Astrocyte (in vitro differentiated cells and primary cell): Measurements from ENCODE around the gene GCK. TPM values are rescaled to one million over a fixed set of nuclear protein-coding genes. Genes with fewer than 3 reads are reported as not detected.

Experiments
- DNase-seq: peaks from one replicate; pipeline ENCODE4 v3.0.0-alpha.2; 2010; ENCODE audit warnings: low read depth
- FAIRE-seq: peaks from 2 replicates; lab custom pipeline; 2011; peaks lifted over from hg19 to GRCh38; lab: Jason Lieb, UNC
- H2AFZ ChIP-seq: 2 replicates; pipeline ENCODE4 v1.6.0; 2012; ENCODE audit warnings: low read depth, low read length, inconsistent platforms
- H3K27ac ChIP-seq: 2 replicates; pipeline ENCODE4 v1.5.1; 2011; ENCODE audit warnings: low read depth, low read length, inconsistent platforms
- H3K27me3 ChIP-seq: 2 replicates; pipeline ENCODE4 v1.6.0; 2011; ENCODE audit warnings: low read length, inconsistent platforms; ENCODE audit not compliant: insufficient read depth
- H3K36me3 ChIP-seq: 2 replicates; pipeline ENCODE4 v1.5.1; 2011; ENCODE audit warnings: low read length, inconsistent platforms; ENCODE audit not compliant: insufficient read depth
- H3K4me1 ChIP-seq: 2 replicates; pipeline ENCODE4 v1.5.1; 2011; ENCODE audit warnings: low read length, inconsistent platforms; ENCODE audit not compliant: insufficient read depth
- H3K4me2 ChIP-seq: 2 replicates; pipeline ENCODE4 v1.6.0; 2012; ENCODE audit warnings: low read length, inconsistent platforms
- H3K4me3 ChIP-seq: 2 replicates; pipeline ENCODE4 v1.5.1; 2011; ENCODE audit warnings: low read depth, mild to moderate bottlenecking, low read length, inconsistent platforms; ENCODE audit not compliant: insufficient read depth
- H3K79me2 ChIP-seq: 2 replicates; pipeline ENCODE4 v1.6.0; 2012; ENCODE audit warnings: mild to moderate bottlenecking, low read length, inconsistent platforms; ENCODE audit not compliant: insufficient read depth
- H3K9ac ChIP-seq: 2 replicates; pipeline ENCODE4 v1.6.0; 2012; ENCODE audit warnings: mild to moderate bottlenecking, low read length, inconsistent platforms
- H3K9me3 ChIP-seq: 2 replicates; pipeline ENCODE4 v1.5.1; 2012; ENCODE audit warnings: low read depth, mild to moderate bottlenecking, low read length, inconsistent platforms; ENCODE audit not compliant: insufficient read depth
- H4K20me1 ChIP-seq: 2 replicates; pipeline ENCODE4 v1.6.0; 2012; ENCODE audit warnings: low read length, inconsistent platforms; ENCODE audit not compliant: insufficient read depth
- H3K27ac Mint-ChIP-seq: one replicate; pipeline ENCODE4 v1.8.0; 2021; ENCODE audit warnings: mild to moderate bottlenecking, mixed read lengths; ENCODE audit not compliant: unreplicated experiment
- H3K27me3 Mint-ChIP-seq: one replicate; pipeline ENCODE4 v1.8.0; 2021; ENCODE audit warnings: low read depth, mixed read lengths; ENCODE audit not compliant: unreplicated experiment
- H3K36me3 Mint-ChIP-seq: one replicate; pipeline ENCODE4 v1.8.0; 2021; ENCODE audit warnings: low read depth, mixed read lengths; ENCODE audit not compliant: unreplicated experiment
- H3K4me1 Mint-ChIP-seq: one replicate; pipeline ENCODE4 v1.8.0; 2021; ENCODE audit warnings: low read depth, mixed read lengths; ENCODE audit not compliant: unreplicated experiment
- H3K4me3 Mint-ChIP-seq: one replicate; pipeline ENCODE4 v1.8.0; 2021; ENCODE audit warnings: mild to moderate bottlenecking, moderate library complexity, mixed read lengths; ENCODE audit not compliant: unreplicated experiment
- H3K9me3 Mint-ChIP-seq: one replicate; pipeline ENCODE4 v1.8.0; 2021; ENCODE audit warnings: mild to moderate bottlenecking, mixed read lengths; ENCODE audit not compliant: unreplicated experiment
- EZH2 ChIP-seq: IDR thresholded peaks from 2 replicates; pipeline ENCODE4 v1.6.1; 2012; ENCODE audit warnings: mild to moderate bottlenecking, low read length, inconsistent platforms; ENCODE audit not compliant: insufficient read depth
- total RNA-seq: library from RNA; stranded (reverse); gene quantifications from 2 replicates; pipeline ENCODE4 v1.2.1, GENCODE V29; 2021
- TF ChIP-seq, protein P1 (sequence below): IDR thresholded peaks from 2 replicates; pipeline ENCODE4 v1.5.1; 2011; ENCODE audit warnings: low read depth, mild to moderate bottlenecking, inconsistent platforms, low read length, moderate library complexity; ENCODE audit not compliant: insufficient read depth

Gene GCK
- total RNA-seq, 1 donor from 2014 or later: not detected

DNA sequence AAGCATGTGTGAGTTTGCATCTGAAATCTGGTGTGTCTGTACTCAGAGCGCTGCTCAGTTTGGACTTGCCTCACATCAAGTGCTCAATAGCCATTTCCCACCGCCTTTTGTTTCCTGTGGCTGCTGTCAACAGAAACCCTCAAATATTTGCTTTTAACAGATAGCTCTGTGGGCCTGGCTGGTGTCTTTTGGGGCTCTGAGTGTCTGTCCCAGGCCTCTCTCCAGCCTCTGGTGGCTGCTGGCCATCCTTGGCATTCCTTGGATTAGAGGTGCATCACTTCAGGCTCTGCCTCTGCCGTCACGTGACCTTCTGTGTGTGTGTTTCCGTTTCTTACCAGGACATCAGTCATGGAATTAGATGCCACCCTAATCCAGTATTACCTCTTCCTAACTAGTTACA, 20.9 kb upstream of the GCK start:
- Histone ChIP-seq H3K9me3 (no peaks in the 10 kb centered on the region), H3K4me1 (no peaks in the 10 kb centered on the region), H3K4me2 (no peak overlapping the region), H3K36me3 (peaks cover 63% of the 10 kb centered on the region), H2AFZ (no peak overlapping the region), H3K27me3 (no peaks in the 10 kb centered on the region), H3K9ac (no peak overlapping the region), H3K79me2 (peaks cover 16% of the 10 kb centered on the region), H3K27ac (no peak overlapping the region), H4K20me1 (peaks cover 89% of the 10 kb centered on the region), H3K4me3 (no peak overlapping the region)
- Mint-ChIP-seq H3K27me3 (no peaks in the 10 kb centered on the region), H3K4me1 (peaks cover 2% of the 10 kb centered on the region), H3K27ac (no peak overlapping the region), H3K9me3 (no peaks in the 10 kb centered on the region), H3K36me3 (peaks cover 26% of the 10 kb centered on the region), H3K4me3 (no peak overlapping the region)
- DNase-seq (no peak), FAIRE-seq (no peak)
- no peak for TF ChIP-seq EZH2
- TF ChIP-seq, protein P1, sequence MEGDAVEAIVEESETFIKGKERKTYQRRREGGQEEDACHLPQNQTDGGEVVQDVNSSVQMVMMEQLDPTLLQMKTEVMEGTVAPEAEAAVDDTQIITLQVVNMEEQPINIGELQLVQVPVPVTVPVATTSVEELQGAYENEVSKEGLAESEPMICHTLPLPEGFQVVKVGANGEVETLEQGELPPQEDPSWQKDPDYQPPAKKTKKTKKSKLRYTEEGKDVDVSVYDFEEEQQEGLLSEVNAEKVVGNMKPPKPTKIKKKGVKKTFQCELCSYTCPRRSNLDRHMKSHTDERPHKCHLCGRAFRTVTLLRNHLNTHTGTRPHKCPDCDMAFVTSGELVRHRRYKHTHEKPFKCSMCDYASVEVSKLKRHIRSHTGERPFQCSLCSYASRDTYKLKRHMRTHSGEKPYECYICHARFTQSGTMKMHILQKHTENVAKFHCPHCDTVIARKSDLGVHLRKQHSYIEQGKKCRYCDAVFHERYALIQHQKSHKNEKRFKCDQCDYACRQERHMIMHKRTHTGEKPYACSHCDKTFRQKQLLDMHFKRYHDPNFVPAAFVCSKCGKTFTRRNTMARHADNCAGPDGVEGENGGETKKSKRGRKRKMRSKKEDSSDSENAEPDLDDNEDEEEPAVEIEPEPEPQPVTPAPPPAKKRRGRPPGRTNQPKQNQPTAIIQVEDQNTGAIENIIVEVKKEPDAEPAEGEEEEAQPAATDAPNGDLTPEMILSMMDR: no peak

GRCh38 chr7:44208085-44208484, 18.8 kb upstream of the GCK start:
- TF ChIP-seq, protein P1: no peak
- no peak for TF ChIP-seq EZH2
- H3K27ac Mint-ChIP-seq: no peak overlapping the region

GRCh38 chr7:44206008-44206407, 16.8 kb upstream of the GCK start:
- Histone ChIP-seq H3K4me3 (no peak overlapping the region), H3K9me3 (no peaks in the 10 kb centered on the region), H2AFZ (no peak overlapping the region), H3K79me2 (peaks cover 57% of the 10 kb centered on the region), H3K27ac (no peak overlapping the region), H3K9ac (no peak overlapping the region), H3K27me3 (no peaks in the 10 kb centered on the region), H3K4me1 (peaks cover 8% of the 10 kb centered on the region), H3K4me2 (no peak overlapping the region), H3K36me3 (peaks cover 54% of the 10 kb centered on the region), H4K20me1 (peaks cover 87% of the 10 kb centered on the region)
- Mint-ChIP-seq H3K4me3 (no peak overlapping the region), H3K27me3 (no peaks in the 10 kb centered on the region), H3K27ac (no peak overlapping the region), H3K36me3 (peaks cover 22% of the 10 kb centered on the region), H3K9me3 (no peaks in the 10 kb centered on the region), H3K4me1 (peaks cover 17% of the 10 kb centered on the region)
- FAIRE-seq: no peak
- no peak for TF ChIP-seq EZH2
- TF ChIP-seq, protein P1: no peak
- no peak for DNase-seq

More at GRCh38 chr7:44208085-44208484, 18.8 kb upstream of the GCK start:
- Histone ChIP-seq H4K20me1 (peaks cover 91% of the 10 kb centered on the region), H3K9me3 (no peaks in the 10 kb centered on the region), H3K4me3 (no peak overlapping the region), H3K27me3 (no peaks in the 10 kb centered on the region), H3K4me1 (no peaks in the 10 kb centered on the region), H3K36me3 (peaks cover 71% of the 10 kb centered on the region), H3K4me2 (no peak overlapping the region), H3K27ac (no peak overlapping the region), H3K79me2 (peaks cover 36% of the 10 kb centered on the region), H2AFZ (no peak overlapping the region), H3K9ac (no peak overlapping the region)
- Mint-ChIP-seq H3K27me3 (no peaks in the 10 kb centered on the region), H3K36me3 (peaks cover 26% of the 10 kb centered on the region), H3K4me3 (no peak overlapping the region), H3K4me1 (peaks cover 12% of the 10 kb centered on the region), H3K9me3 (no peaks in the 10 kb centered on the region)
- DNase-seq: no peak
- no peak for FAIRE-seq
